ENCODE measurements around the gene CSNK1E.
A peak's percentile ranks its signal among the peaks of the same experiment; 100 is the strongest.

The CSNK1E gene

GRCh38 chr22:38300197-38300945 is 16.9 kb downstream of the CSNK1E start:
- H3K36me3 ChIP-seq (ENCODE audit: control insufficient read depth, insufficient read depth, low read length, severe bottlenecking) = peaks cover 81% of the 10 kb centered on the region
- no peak overlapping the region for H3K9ac ChIP-seq (ENCODE audit: low read length)
- no peak overlapping the region for H3K4me3 ChIP-seq (ENCODE audit: low read length)
- H3K9me3 ChIP-seq (ENCODE audit: control insufficient read depth, low read length) = no peaks in the 10 kb centered on the region
- H3K4me1 ChIP-seq (ENCODE audit: control insufficient read depth, insufficient read depth, low read length) = peaks cover 21% of the 10 kb centered on the region
- H3K27me3 ChIP-seq (replicated peaks; ENCODE audit: control insufficient read depth, insufficient read depth, low read length) = no peaks in the 10 kb centered on the region
- DNase-seq (ENCODE audit: low read depth) = no peak

- no peak for DNase-seq (ENCODE audit: low read depth)
- Histone ChIP-seq H3K9me3 (ENCODE audit: control insufficient read depth, low read length) (no peaks in the 10 kb centered on the region), H3K9ac (ENCODE audit: low read length) (no peak overlapping the region), H3K27me3 (replicated peaks; ENCODE audit: control insufficient read depth, insufficient read depth, low read length) (no peaks in the 10 kb centered on the region), H3K4me3 (ENCODE audit: low read length) (no peak overlapping the region), H3K36me3 (ENCODE audit: control insufficient read depth, insufficient read depth, low read length, severe bottlenecking) (peaks cover 87% of the 10 kb centered on the region), H3K4me1 (ENCODE audit: control insufficient read depth, insufficient read depth, low read length) (peaks cover 15% of the 10 kb centered on the region)
Measured at GRCh38 chr22:38299770-38300102, 17.5 kb downstream of the CSNK1E start.

- Histone ChIP-seq H3K27me3 (replicated peaks; ENCODE audit: control insufficient read depth, insufficient read depth, low read length) (no peaks in the 10 kb centered on the region), H3K4me1 (ENCODE audit: control insufficient read depth, insufficient read depth, low read length) (peaks cover 7% of the 10 kb centered on the region), H3K9ac (ENCODE audit: low read length) (no peak overlapping the region), H3K4me3 (ENCODE audit: low read length) (no peak overlapping the region), H3K36me3 (ENCODE audit: control insufficient read depth, insufficient read depth, low read length, severe bottlenecking) (peaks cover 87% of the 10 kb centered on the region), H3K9me3 (ENCODE audit: control insufficient read depth, low read length) (no peaks in the 10 kb centered on the region)
- DNase-seq (ENCODE audit: low read depth) = no peak
Measured at GRCh38 chr22:38298312-38299005, 18.8 kb downstream of the CSNK1E start.

- Histone ChIP-seq H3K4me3 (ENCODE audit: low read length) (no peak overlapping the region), H3K9me3 (ENCODE audit: control insufficient read depth, low read length) (no peaks in the 10 kb centered on the region), H3K27me3 (replicated peaks; ENCODE audit: control insufficient read depth, insufficient read depth, low read length) (no peaks in the 10 kb centered on the region), H3K36me3 (ENCODE audit: control insufficient read depth, insufficient read depth, low read length, severe bottlenecking) (peaks cover 86% of the 10 kb centered on the region), H3K4me1 (ENCODE audit: control insufficient read depth, insufficient read depth, low read length) (peaks cover 19% of the 10 kb centered on the region), H3K9ac (ENCODE audit: low read length) (no peak overlapping the region)
- no peak for DNase-seq (ENCODE audit: low read depth)
Measured at GRCh38 chr22:38296372-38296771, 20.9 kb downstream of the CSNK1E start.

- DNase-seq (ENCODE audit: low read depth) = no peak
- Histone ChIP-seq H3K27me3 (replicated peaks; ENCODE audit: control insufficient read depth, insufficient read depth, low read length) (no peaks in the 10 kb centered on the region), H3K4me1 (ENCODE audit: control insufficient read depth, insufficient read depth, low read length) (peaks cover 19% of the 10 kb centered on the region), H3K36me3 (ENCODE audit: control insufficient read depth, insufficient read depth, low read length, severe bottlenecking) (peaks cover 86% of the 10 kb centered on the region), H3K4me3 (ENCODE audit: low read length) (no peak overlapping the region), H3K9me3 (ENCODE audit: control insufficient read depth, low read length) (no peaks in the 10 kb centered on the region), H3K9ac (ENCODE audit: low read length) (no peak overlapping the region)
Measured at GRCh38 chr22:38295863-38296262, 21.4 kb downstream of the CSNK1E start.

GRCh38 chr22:38295339-38295738 is 21.9 kb downstream of the CSNK1E start:
- DNase-seq (ENCODE audit: low read depth) = no peak
- Histone ChIP-seq H3K27me3 (replicated peaks; ENCODE audit: control insufficient read depth, insufficient read depth, low read length) (no peaks in the 10 kb centered on the region), H3K4me3 (ENCODE audit: low read length) (no peak overlapping the region), H3K36me3 (ENCODE audit: control insufficient read depth, insufficient read depth, low read length, severe bottlenecking) (peaks cover 82% of the 10 kb centered on the region), H3K9ac (ENCODE audit: low read length) (peak overlapping the region; percentile 20), H3K9me3 (ENCODE audit: control insufficient read depth, low read length) (no peaks in the 10 kb centered on the region), H3K4me1 (ENCODE audit: control insufficient read depth, insufficient read depth, low read length) (peaks cover 20% of the 10 kb centered on the region)

GRCh38 chr22:38294193-38294592 is 23.0 kb downstream of the CSNK1E start:
- H3K27me3 ChIP-seq (replicated peaks; ENCODE audit: control insufficient read depth, insufficient read depth, low read length) = no peaks in the 10 kb centered on the region
- H3K9ac ChIP-seq (ENCODE audit: low read length) = no peak overlapping the region
- H3K4me3 ChIP-seq (ENCODE audit: low read length) = no peak overlapping the region
- DNase-seq (ENCODE audit: low read depth) = no peak
- peaks cover 77% of the 10 kb centered on the region for H3K36me3 ChIP-seq (ENCODE audit: control insufficient read depth, insufficient read depth, low read length, severe bottlenecking)
- peaks cover 30% of the 10 kb centered on the region for H3K4me1 ChIP-seq (ENCODE audit: control insufficient read depth, insufficient read depth, low read length)
- no peaks in the 10 kb centered on the region for H3K9me3 ChIP-seq (ENCODE audit: control insufficient read depth, low read length)

- no peaks in the 10 kb centered on the region for H3K9me3 ChIP-seq (ENCODE audit: control insufficient read depth, low read length)
- H3K4me3 ChIP-seq (ENCODE audit: low read length) = no peak overlapping the region
- DNase-seq (ENCODE audit: low read depth) = peak; percentile 42
- H3K4me1 ChIP-seq (ENCODE audit: control insufficient read depth, insufficient read depth, low read length) = peaks cover 30% of the 10 kb centered on the region
- peak overlapping the region; percentile 47 for H3K9ac ChIP-seq (ENCODE audit: low read length)
- H3K36me3 ChIP-seq (ENCODE audit: control insufficient read depth, insufficient read depth, low read length, severe bottlenecking) = peaks cover 69% of the 10 kb centered on the region
- no peaks in the 10 kb centered on the region for H3K27me3 ChIP-seq (replicated peaks; ENCODE audit: control insufficient read depth, insufficient read depth, low read length)
Measured at GRCh38 chr22:38292694-38293093, 24.5 kb downstream of the CSNK1E start.

- H3K36me3 ChIP-seq (ENCODE audit: control insufficient read depth, insufficient read depth, low read length, severe bottlenecking) = peaks cover 55% of the 10 kb centered on the region
- DNase-seq (ENCODE audit: low read depth) = no peak
- no peaks in the 10 kb centered on the region for H3K9me3 ChIP-seq (ENCODE audit: control insufficient read depth, low read length)
Measured at GRCh38 chr22:38291201-38291777, 25.9 kb downstream of the CSNK1E start.

GRCh38 chr22:38290347-38290746 is 26.9 kb downstream of the CSNK1E start:
- Histone ChIP-seq H3K36me3 (ENCODE audit: control insufficient read depth, insufficient read depth, low read length, severe bottlenecking) (peaks cover 45% of the 10 kb centered on the region), H3K27me3 (replicated peaks; ENCODE audit: control insufficient read depth, insufficient read depth, low read length) (no peaks in the 10 kb centered on the region), H3K9ac (ENCODE audit: low read length) (no peak overlapping the region), H3K4me3 (ENCODE audit: low read length) (no peak overlapping the region), H3K9me3 (ENCODE audit: control insufficient read depth, low read length) (no peaks in the 10 kb centered on the region), H3K4me1 (ENCODE audit: control insufficient read depth, insufficient read depth, low read length) (peaks cover 34% of the 10 kb centered on the region)
- no peak for DNase-seq (ENCODE audit: low read depth)

More at GRCh38 chr22:38291201-38291777, 25.9 kb downstream of the CSNK1E start:
- Histone ChIP-seq H3K9ac (ENCODE audit: low read length) (no peak overlapping the region), H3K27me3 (replicated peaks; ENCODE audit: control insufficient read depth, insufficient read depth, low read length) (no peaks in the 10 kb centered on the region), H3K4me1 (ENCODE audit: control insufficient read depth, insufficient read depth, low read length) (peaks cover 34% of the 10 kb centered on the region), H3K4me3 (ENCODE audit: low read length) (no peak overlapping the region)

GRCh38 chr22:38289583-38290082 is 27.6 kb downstream of the CSNK1E start:
- peaks cover 39% of the 10 kb centered on the region for H3K36me3 ChIP-seq (ENCODE audit: control insufficient read depth, insufficient read depth, low read length, severe bottlenecking)

More at GRCh38 chr22:38289583-38290082, 27.6 kb downstream of the CSNK1E start:
- Histone ChIP-seq H3K27me3 (replicated peaks; ENCODE audit: control insufficient read depth, insufficient read depth, low read length) (no peaks in the 10 kb centered on the region), H3K4me1 (ENCODE audit: control insufficient read depth, insufficient read depth, low read length) (peaks cover 35% of the 10 kb centered on the region), H3K4me3 (ENCODE audit: low read length) (no peak overlapping the region), H3K9me3 (ENCODE audit: control insufficient read depth, low read length) (no peaks in the 10 kb centered on the region), H3K9ac (ENCODE audit: low read length) (no peak overlapping the region)
- no peak for DNase-seq (ENCODE audit: low read depth)
